Esophagus muscularis mucosa (tissue), 3 donors: ENCODE measurements around the gene SPP1.

Source experiments
- CTCF ChIP-seq, 3 experiments: fragments of 200-600 bp in 2 of 3; fragments of 450-650 bp in 1 of 3; sonication (generic) in 2 of 3; IDR thresholded peaks; one replicate each; pipeline ENCODE4 v1.5.1; 2017 to 2019; ENCODE audit warnings: antibody characterized with exemption in 3 of 3, mild to moderate bottlenecking in 2 of 3, moderate library complexity in 1 of 3
- POLR2A ChIP-seq: fragments of 450-650 bp; IDR thresholded peaks from one replicate; pipeline ENCODE4 v1.6.1; 2017; ENCODE audit warnings: antibody characterized with exemption, moderate library complexity, mild to moderate bottlenecking, low read depth

- no peak for TF ChIP-seq CTCF (IDR thresholded peaks at IDR 0.05)
- TF ChIP-seq POLR2A, result no peak
Measured at GRCh38 chr4:87978681-87979080, 3.2 kb downstream of the SPP1 start.
